Skeletal muscle tissue (tissue), 4 donors: Measurements from ENCODE around the gene ADK. TPM values are rescaled to one million over a fixed set of nuclear protein-coding genes. Genes with fewer than 3 reads are reported as not detected.

Source experiments
- H3K27ac ChIP-seq: one replicate; pipeline ENCODE4 v1.7.0; 2013; ENCODE audit warnings: mild to moderate bottlenecking, low read depth, low read length, inconsistent platforms
- H3K27me3 ChIP-seq, 3 donors: one replicate each; pipeline ENCODE4 v1.7.0; 2013; ENCODE audit warnings: low read length in 3 of 3; ENCODE audit not compliant: control insufficient read depth in 3 of 3, insufficient read depth in 3 of 3
- H3K36me3 ChIP-seq, 3 donors: one replicate each; pipeline ENCODE4 v1.7.0; 2013; ENCODE audit warnings: low read length in 3 of 3; ENCODE audit not compliant: control insufficient read depth in 3 of 3, insufficient read depth in 3 of 3
- H3K4me1 ChIP-seq, 3 donors: one replicate each; pipeline ENCODE4 v1.7.0; 2013; ENCODE audit warnings: low read length in 3 of 3, mild to moderate bottlenecking in 3 of 3; ENCODE audit not compliant: control insufficient read depth in 3 of 3, insufficient read depth in 3 of 3
- H3K4me3 ChIP-seq, 3 donors: one replicate each; pipeline ENCODE4 v1.7.0; 2013; ENCODE audit warnings: low read length in 3 of 3
- H3K9ac ChIP-seq, 3 donors: one replicate each; pipeline ENCODE4 v1.7.0; 2013; ENCODE audit warnings: low read length in 3 of 3, mild to moderate bottlenecking in 3 of 3, moderate library complexity in 2 of 3, low read depth in 1 of 3
- H3K9me3 ChIP-seq, 3 donors: one replicate each; pipeline ENCODE4 v1.7.0; 2013; ENCODE audit warnings: low read length in 3 of 3; ENCODE audit not compliant: control insufficient read depth in 3 of 3
- total RNA-seq: library from RNA; depleted of rRNA; stranded (reverse); fragments of >200 nt; gene quantifications from one replicate; pipeline ENCODE4 v1.2.3, GENCODE V29; 2014
- donor health status: Osteomylitis.

ADK gene
- total RNA-seq, 1 donor from 2014 or later = 28.2 TPM

DNA sequence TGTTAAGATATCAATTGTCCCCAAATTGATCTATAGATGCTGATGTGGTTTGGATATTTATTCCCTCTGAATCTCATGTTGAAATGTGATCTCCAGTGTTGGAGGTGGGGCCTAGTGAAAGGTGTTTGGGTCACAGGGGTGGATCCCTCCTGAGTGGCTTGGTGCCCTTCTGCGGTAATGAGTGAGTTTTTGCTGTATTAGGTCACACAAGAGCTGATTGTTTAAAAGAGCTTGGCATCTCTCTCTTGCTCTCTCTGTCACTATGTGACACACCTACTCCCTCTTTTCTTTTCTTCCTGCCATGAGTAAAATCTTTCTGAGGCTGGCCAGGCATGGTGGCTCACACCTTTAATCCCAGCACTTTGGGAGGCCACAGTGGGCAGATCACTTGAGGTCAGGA lies 577.2 kb downstream of the ADK start:
- H3K27ac ChIP-seq = no peak overlapping the region
- H3K4me3 ChIP-seq = no peak overlapping the region
- H3K9me3 ChIP-seq = no peaks in the 10 kb centered on the region
- no peak overlapping the region for H3K9ac ChIP-seq
- H3K36me3 ChIP-seq = no peaks in the 10 kb centered on the region
- H3K27me3 ChIP-seq = no peaks in the 10 kb centered on the region
- no peaks in the 10 kb centered on the region for H3K4me1 ChIP-seq

GRCh38 chr10:74730246-74730645 lies 579.2 kb downstream of the ADK start:
- Histone ChIP-seq H3K9me3 (no peaks in the 10 kb centered on the region), H3K27ac (no peak overlapping the region), H3K27me3 (no peaks in the 10 kb centered on the region), H3K9ac (no peak overlapping the region), H3K4me1 (no peaks in the 10 kb centered on the region), H3K4me3 (no peak overlapping the region), H3K36me3 (no peaks in the 10 kb centered on the region)

- no peaks in the 10 kb centered on the region for H3K9me3 ChIP-seq
- no peak overlapping the region for H3K9ac ChIP-seq
- H3K27me3 ChIP-seq = no peaks in the 10 kb centered on the region
- H3K36me3 ChIP-seq = no peaks in the 10 kb centered on the region
- no peaks in the 10 kb centered on the region for H3K4me1 ChIP-seq
- H3K4me3 ChIP-seq = no peak overlapping the region
- no peak overlapping the region for H3K27ac ChIP-seq
Observed at GRCh38 chr10:74733612-74734011, 582.6 kb downstream of the ADK start.

DNA sequence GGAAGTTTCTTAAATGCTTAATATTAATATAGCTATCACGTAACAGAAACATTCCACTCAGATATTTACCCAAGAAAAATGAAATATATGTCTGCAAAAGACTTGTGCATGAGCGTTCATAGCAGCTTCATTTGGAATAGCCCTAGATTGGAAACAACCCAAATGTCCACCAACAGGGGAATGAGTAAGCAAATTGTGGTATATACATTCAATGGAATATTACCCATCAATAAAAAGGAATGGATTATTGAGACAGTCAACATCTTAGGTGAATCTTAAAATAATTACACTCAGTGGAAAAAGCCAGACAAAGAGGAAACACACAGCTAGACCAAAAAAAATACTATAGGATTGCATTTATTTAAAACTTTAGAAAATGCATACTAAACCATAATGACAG lies 585.0 kb downstream of the ADK start:
- H3K4me1 ChIP-seq = no peaks in the 10 kb centered on the region
- H3K9me3 ChIP-seq = no peaks in the 10 kb centered on the region
- H3K27ac ChIP-seq = no peak overlapping the region
- no peaks in the 10 kb centered on the region for H3K36me3 ChIP-seq
- H3K27me3 ChIP-seq = no peaks in the 10 kb centered on the region
- no peak overlapping the region for H3K4me3 ChIP-seq
- no peak overlapping the region for H3K9ac ChIP-seq

DNA sequence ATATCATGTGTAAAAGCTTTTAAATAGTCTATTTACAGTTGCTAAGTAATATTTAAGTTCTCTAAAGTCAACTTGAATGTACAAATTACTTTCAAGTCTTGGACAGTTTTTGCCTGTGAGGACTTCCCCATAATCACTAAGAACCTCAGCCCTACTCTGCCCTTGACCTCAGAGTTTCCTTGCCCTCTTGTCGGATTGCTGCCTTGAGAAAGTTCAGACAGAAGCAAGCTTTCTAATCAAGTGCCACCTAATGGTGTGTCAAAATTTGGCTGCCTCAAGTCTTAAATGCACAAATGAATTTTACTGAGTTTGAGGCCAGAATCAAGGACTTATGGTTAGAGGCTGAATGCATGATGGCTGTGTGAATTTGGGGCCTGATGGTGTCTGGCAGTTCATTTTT lies 587.0 kb downstream of the ADK start:
- Histone ChIP-seq H3K4me1 (no peaks in the 10 kb centered on the region), H3K36me3 (no peaks in the 10 kb centered on the region), H3K9me3 (no peaks in the 10 kb centered on the region), H3K27ac (no peak overlapping the region), H3K4me3 (no peak overlapping the region), H3K27me3 (no peaks in the 10 kb centered on the region), H3K9ac (no peak overlapping the region)

- Histone ChIP-seq H3K27ac (no peak overlapping the region), H3K9me3 (no peaks in the 10 kb centered on the region), H3K9ac (no peak overlapping the region), H3K36me3 (no peaks in the 10 kb centered on the region), H3K27me3 (no peaks in the 10 kb centered on the region), H3K4me3 (no peak overlapping the region), H3K4me1 (no peaks in the 10 kb centered on the region)
Observed at GRCh38 chr10:74738542-74738941, 587.5 kb downstream of the ADK start.

GRCh38 chr10:74738985-74739567 lies 588.1 kb downstream of the ADK start:
- no peaks in the 10 kb centered on the region for H3K4me1 ChIP-seq
- H3K36me3 ChIP-seq = no peaks in the 10 kb centered on the region
- no peak overlapping the region for H3K9ac ChIP-seq
- H3K4me3 ChIP-seq = no peak overlapping the region
- no peaks in the 10 kb centered on the region for H3K27me3 ChIP-seq
- no peak overlapping the region for H3K27ac ChIP-seq
- no peaks in the 10 kb centered on the region for H3K9me3 ChIP-seq

DNA sequence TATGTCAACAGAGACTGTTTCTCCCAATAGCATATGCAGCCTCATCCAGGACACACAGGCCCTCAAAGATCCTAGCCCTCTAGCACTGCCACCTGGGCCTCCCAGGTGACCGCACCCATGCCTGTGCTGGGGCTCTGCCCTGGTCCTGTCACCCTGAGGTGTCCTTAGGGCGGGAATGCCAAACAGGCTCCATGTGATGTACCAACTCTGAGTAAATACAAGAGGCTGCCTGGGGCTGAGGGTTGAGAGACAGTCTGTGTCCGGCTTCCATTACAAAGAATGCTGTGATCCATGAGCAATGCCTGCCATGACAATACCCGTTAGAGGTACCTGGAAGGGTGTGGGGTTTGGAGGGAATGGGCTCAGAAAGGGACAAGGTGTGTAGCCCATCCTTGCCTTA lies 592.4 kb downstream of the ADK start:
- H3K27me3 ChIP-seq = no peaks in the 10 kb centered on the region
- H3K9ac ChIP-seq = no peak overlapping the region
- H3K9me3 ChIP-seq = no peaks in the 10 kb centered on the region
- no peak overlapping the region for H3K27ac ChIP-seq
- H3K4me3 ChIP-seq = no peak overlapping the region
- no peaks in the 10 kb centered on the region for H3K36me3 ChIP-seq
- H3K4me1 ChIP-seq = no peaks in the 10 kb centered on the region

- no peaks in the 10 kb centered on the region for H3K9me3 ChIP-seq
- no peak overlapping the region for H3K9ac ChIP-seq
- no peak overlapping the region for H3K27ac ChIP-seq
- no peak overlapping the region for H3K4me3 ChIP-seq
- no peaks in the 10 kb centered on the region for H3K36me3 ChIP-seq
- no peaks in the 10 kb centered on the region for H3K4me1 ChIP-seq
- H3K27me3 ChIP-seq = no peaks in the 10 kb centered on the region
Observed at GRCh38 chr10:74745449-74745848, 594.4 kb downstream of the ADK start.

DNA sequence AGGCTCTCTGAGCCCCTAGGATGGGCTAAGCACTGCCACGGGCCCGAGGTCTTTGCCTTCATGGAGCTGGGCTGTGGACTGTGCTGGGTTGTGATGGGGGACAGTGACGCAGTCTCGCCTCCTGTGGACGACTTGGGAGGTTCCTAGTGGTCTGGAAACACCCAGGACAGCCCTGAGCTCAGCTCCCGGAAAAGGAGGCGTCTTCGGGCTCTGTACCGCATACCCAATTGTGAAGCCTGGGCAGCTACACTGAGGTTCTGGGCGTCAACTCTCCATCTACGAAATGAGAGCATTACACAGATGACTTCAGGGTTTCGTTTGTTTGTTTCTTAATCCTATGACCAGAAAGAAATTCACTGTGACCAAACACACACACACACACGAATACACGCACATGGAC lies 595.8 kb downstream of the ADK start:
- no peak overlapping the region for H3K27ac ChIP-seq
- H3K9ac ChIP-seq = no peak overlapping the region
- no peaks in the 10 kb centered on the region for H3K9me3 ChIP-seq
- H3K36me3 ChIP-seq = no peaks in the 10 kb centered on the region
- H3K4me3 ChIP-seq = no peak overlapping the region
- no peaks in the 10 kb centered on the region for H3K27me3 ChIP-seq
- H3K4me1 ChIP-seq = no peaks in the 10 kb centered on the region
